H1 (cell line): ENCODE measurements around the gene PURA.

Source experiments
- MAX ChIP-seq: IDR thresholded peaks from 2 replicates; pipeline ENCODE4 v1.6.1; 2012; ENCODE audit warnings: inconsistent platforms
- RBBP5 ChIP-seq: IDR thresholded peaks from 2 replicates; pipeline ENCODE4 v1.7.1; 2012; ENCODE audit warnings: low read depth, mild to moderate bottlenecking, inconsistent platforms, low read length, moderate library complexity, borderline replicate concordance
- TF ChIP-seq, protein P1 (sequence below): IDR thresholded peaks from 2 replicates; pipeline ENCODE4 v1.6.1; 2012; ENCODE audit warnings: low read length, inconsistent platforms
- TF ChIP-seq, protein P2 (sequence below), 3 experiments: IDR thresholded peaks; 1 replicate in 2 of 3; 2 replicates in 1 of 3; pipeline versions ENCODE4 v1.5.1 to v1.6.1; 2011; ENCODE audit warnings: low read length in 3 of 3, mild to moderate bottlenecking in 3 of 3, inconsistent platforms in 2 of 3, low read depth in 1 of 3, moderate library complexity in 1 of 3; ENCODE audit not compliant: insufficient read depth in 1 of 3; ENCODE audit errors: control extremely low read depth in 1 of 3

GRCh38 chr5:140101179-140101578 is 12.7 kb upstream of the PURA start:
- no peak for TF ChIP-seq RBBP5
- TF ChIP-seq, protein P1, sequence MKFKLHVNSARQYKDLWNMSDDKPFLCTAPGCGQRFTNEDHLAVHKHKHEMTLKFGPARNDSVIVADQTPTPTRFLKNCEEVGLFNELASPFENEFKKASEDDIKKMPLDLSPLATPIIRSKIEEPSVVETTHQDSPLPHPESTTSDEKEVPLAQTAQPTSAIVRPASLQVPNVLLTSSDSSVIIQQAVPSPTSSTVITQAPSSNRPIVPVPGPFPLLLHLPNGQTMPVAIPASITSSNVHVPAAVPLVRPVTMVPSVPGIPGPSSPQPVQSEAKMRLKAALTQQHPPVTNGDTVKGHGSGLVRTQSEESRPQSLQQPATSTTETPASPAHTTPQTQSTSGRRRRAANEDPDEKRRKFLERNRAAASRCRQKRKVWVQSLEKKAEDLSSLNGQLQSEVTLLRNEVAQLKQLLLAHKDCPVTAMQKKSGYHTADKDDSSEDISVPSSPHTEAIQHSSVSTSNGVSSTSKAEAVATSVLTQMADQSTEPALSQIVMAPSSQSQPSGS, result no peak
- no peak for TF ChIP-seq MAX
- TF ChIP-seq, protein P2, sequence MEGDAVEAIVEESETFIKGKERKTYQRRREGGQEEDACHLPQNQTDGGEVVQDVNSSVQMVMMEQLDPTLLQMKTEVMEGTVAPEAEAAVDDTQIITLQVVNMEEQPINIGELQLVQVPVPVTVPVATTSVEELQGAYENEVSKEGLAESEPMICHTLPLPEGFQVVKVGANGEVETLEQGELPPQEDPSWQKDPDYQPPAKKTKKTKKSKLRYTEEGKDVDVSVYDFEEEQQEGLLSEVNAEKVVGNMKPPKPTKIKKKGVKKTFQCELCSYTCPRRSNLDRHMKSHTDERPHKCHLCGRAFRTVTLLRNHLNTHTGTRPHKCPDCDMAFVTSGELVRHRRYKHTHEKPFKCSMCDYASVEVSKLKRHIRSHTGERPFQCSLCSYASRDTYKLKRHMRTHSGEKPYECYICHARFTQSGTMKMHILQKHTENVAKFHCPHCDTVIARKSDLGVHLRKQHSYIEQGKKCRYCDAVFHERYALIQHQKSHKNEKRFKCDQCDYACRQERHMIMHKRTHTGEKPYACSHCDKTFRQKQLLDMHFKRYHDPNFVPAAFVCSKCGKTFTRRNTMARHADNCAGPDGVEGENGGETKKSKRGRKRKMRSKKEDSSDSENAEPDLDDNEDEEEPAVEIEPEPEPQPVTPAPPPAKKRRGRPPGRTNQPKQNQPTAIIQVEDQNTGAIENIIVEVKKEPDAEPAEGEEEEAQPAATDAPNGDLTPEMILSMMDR (IDR thresholded peaks at IDR 0.05; ENCODE audit: control extremely low read depth in 1 of 3, insufficient read depth in 1 of 3, low read depth in 1 of 3, low read length in 3 of 3), result no peak
